Measurements from ENCODE around the gene GULP1.

The GULP1 gene

GRCh38 chr2:188610827-188611226 lies 319.2 kb downstream of the GULP1 start:
- Histone ChIP-seq H3K36me3 (ENCODE audit: control insufficient read depth in 5 of 5, insufficient read depth in 5 of 5, low read length in 5 of 5) (no peaks in the 10 kb centered on the region), H3K9me3 (ENCODE audit: control insufficient read depth in 5 of 5, low read length in 5 of 5) (peaks cover 0 to 3% (median 0%) of the 10 kb centered on the region in 5 donors), H3K4me1 (ENCODE audit: control insufficient read depth in 5 of 5, insufficient read depth in 5 of 5, low read length in 5 of 5) (peaks cover 2 to 22% (median 12%) of the 10 kb centered on the region in 5 donors), H3K27me3 (ENCODE audit: control insufficient read depth in 5 of 5, insufficient read depth in 4 of 5, low read length in 5 of 5) (no peaks in the 10 kb centered on the region), H3K27ac (ENCODE audit: low read depth, low read length) (peak overlapping the region; percentile 74), H3K4me3 (ENCODE audit: low read depth in 1 of 5, low read length in 5 of 5) (no peak overlapping the region), H3K9ac (ENCODE audit: low read length in 5 of 5) (no peak overlapping the region)

GRCh38 chr2:188619146-188619545 lies 327.5 kb downstream of the GULP1 start:
- H3K27me3 ChIP-seq (ENCODE audit: control insufficient read depth in 5 of 5, insufficient read depth in 4 of 5, low read length in 5 of 5), result no peaks in the 10 kb centered on the region
- no peak overlapping the region for H3K4me3 ChIP-seq (ENCODE audit: low read depth in 1 of 5, low read length in 5 of 5)
- H3K9me3 ChIP-seq (ENCODE audit: control insufficient read depth in 5 of 5, low read length in 5 of 5), result peaks cover 0 to 11% (median 0%) of the 10 kb centered on the region in 5 donors
- H3K27ac ChIP-seq (ENCODE audit: low read depth, low read length), result no peak overlapping the region
- H3K9ac ChIP-seq (ENCODE audit: low read length in 5 of 5), result no peak overlapping the region
- no peaks in the 10 kb centered on the region for H3K4me1 ChIP-seq (ENCODE audit: control insufficient read depth in 5 of 5, insufficient read depth in 5 of 5, low read length in 5 of 5)
- no peaks in the 10 kb centered on the region for H3K36me3 ChIP-seq (ENCODE audit: control insufficient read depth in 5 of 5, insufficient read depth in 5 of 5, low read length in 5 of 5)

DNA sequence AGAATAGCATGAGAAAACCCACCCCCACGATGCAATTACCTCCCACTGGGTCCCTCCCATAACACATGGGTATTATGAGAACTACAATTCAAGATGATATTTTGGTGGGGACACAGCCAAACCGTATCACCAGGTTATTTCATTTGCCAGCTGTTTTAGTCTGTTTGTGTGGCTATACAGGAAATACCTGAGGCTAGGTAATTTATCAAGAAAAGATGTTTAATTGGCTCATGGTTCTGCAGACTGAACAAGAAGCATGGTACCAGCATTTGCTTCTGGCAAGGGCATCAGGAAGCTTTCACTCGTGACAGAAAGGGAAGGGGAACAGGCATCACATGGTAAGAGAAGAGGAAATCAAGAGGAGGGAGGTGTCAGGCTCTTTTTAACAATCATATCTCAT lies 329.2 kb downstream of the GULP1 start:
- Histone ChIP-seq H3K36me3 (ENCODE audit: control insufficient read depth in 5 of 5, insufficient read depth in 5 of 5, low read length in 5 of 5) (no peaks in the 10 kb centered on the region), H3K27ac (ENCODE audit: low read depth, low read length) (no peak overlapping the region), H3K27me3 (ENCODE audit: control insufficient read depth in 5 of 5, insufficient read depth in 4 of 5, low read length in 5 of 5) (no peaks in the 10 kb centered on the region), H3K9me3 (ENCODE audit: control insufficient read depth in 5 of 5, low read length in 5 of 5) (peaks cover 0 to 11% (median 0%) of the 10 kb centered on the region in 5 donors), H3K4me3 (ENCODE audit: low read depth in 1 of 5, low read length in 5 of 5) (no peak overlapping the region), H3K4me1 (ENCODE audit: control insufficient read depth in 5 of 5, insufficient read depth in 5 of 5, low read length in 5 of 5) (no peaks in the 10 kb centered on the region), H3K9ac (ENCODE audit: low read length in 5 of 5) (no peak overlapping the region)

DNA sequence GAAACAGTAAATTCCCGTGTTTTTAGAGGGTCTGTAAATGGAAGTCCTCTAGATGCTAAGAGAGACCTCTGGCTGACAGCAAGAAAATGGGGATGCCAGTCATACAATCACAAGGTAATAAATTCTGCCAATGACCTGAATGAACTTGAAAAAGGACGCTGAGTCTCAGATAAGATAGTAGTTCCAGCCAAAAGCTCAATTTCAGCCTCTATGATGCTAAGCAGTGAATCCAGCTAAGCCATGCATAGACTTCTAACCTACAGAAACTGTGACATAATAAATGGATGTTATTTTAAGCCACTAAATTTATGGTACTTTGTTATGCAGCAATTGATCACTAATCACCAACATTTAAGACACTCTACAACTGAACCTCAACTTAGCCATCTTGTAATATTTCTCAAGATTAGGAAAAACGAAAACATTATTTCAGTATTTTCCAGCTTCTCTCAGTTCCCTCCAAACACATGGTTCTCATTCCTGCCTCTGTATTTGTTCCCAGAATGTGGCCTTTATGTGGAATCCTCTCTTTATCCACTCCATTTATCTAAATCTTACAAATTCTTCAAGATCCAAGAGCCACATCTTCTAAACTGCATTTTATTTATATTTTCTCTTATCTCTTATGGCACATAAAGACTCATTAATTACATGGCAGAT lies 331.1 kb downstream of the GULP1 start:
- H3K27me3 ChIP-seq (ENCODE audit: control insufficient read depth in 5 of 5, insufficient read depth in 4 of 5, low read length in 5 of 5), result no peaks in the 10 kb centered on the region
- no peak overlapping the region for H3K9ac ChIP-seq (ENCODE audit: low read length in 5 of 5)
- H3K36me3 ChIP-seq (ENCODE audit: control insufficient read depth in 5 of 5, insufficient read depth in 5 of 5, low read length in 5 of 5), result no peaks in the 10 kb centered on the region
- peaks cover 0 to 8% (median 0%) of the 10 kb centered on the region in 5 donors for H3K9me3 ChIP-seq (ENCODE audit: control insufficient read depth in 5 of 5, low read length in 5 of 5)
- H3K4me1 ChIP-seq (ENCODE audit: control insufficient read depth in 5 of 5, insufficient read depth in 5 of 5, low read length in 5 of 5), result peaks cover 0 to 5% (median 0%) of the 10 kb centered on the region in 5 donors
- no peak overlapping the region for H3K27ac ChIP-seq (ENCODE audit: low read depth, low read length)
- H3K4me3 ChIP-seq (ENCODE audit: low read depth in 1 of 5, low read length in 5 of 5), result no peak overlapping the region

DNA sequence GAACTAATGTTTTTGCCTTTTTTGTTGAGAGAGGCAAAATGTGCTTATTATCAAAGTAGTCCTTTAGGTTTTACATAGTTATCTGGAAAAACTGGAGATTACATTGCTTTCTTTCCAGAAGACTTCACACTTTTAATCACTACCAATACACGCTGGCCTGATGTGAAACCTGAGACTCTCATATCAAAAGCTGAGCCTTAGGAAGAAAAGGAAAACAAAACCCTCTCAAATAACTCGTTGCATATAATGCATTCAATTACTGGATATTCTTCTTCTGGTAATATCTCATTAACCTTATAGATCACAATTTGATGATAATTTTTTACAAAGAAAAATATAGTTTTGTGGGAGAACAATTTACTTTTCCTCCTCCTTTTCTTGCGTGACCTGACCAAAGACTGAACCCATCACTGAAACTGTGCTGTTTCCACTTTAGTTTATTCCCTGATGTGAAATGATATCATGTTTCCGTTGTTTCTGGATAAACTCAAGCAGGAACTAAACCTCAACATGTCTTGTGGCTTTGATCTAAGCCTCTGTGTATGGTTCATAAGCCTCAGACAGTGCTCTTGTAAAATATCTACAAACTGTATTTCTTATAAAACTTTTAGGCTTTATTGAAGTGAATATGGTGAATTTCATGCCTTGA lies 332.4 kb downstream of the GULP1 start:
- H3K9ac ChIP-seq (ENCODE audit: low read length in 5 of 5), result no peak overlapping the region
- H3K9me3 ChIP-seq (ENCODE audit: control insufficient read depth in 5 of 5, low read length in 5 of 5), result peaks cover 0 to 6% (median 0%) of the 10 kb centered on the region in 5 donors
- no peaks in the 10 kb centered on the region for H3K36me3 ChIP-seq (ENCODE audit: control insufficient read depth in 5 of 5, insufficient read depth in 5 of 5, low read length in 5 of 5)
- no peak overlapping the region for H3K4me3 ChIP-seq (ENCODE audit: low read depth in 1 of 5, low read length in 5 of 5)
- H3K27ac ChIP-seq (ENCODE audit: low read depth, low read length), result no peak overlapping the region
- peaks cover 0 to 5% (median under 1%) of the 10 kb centered on the region in 5 donors for H3K4me1 ChIP-seq (ENCODE audit: control insufficient read depth in 5 of 5, insufficient read depth in 5 of 5, low read length in 5 of 5)
- no peaks in the 10 kb centered on the region for H3K27me3 ChIP-seq (ENCODE audit: control insufficient read depth in 5 of 5, insufficient read depth in 4 of 5, low read length in 5 of 5)

- H3K9ac ChIP-seq (ENCODE audit: low read length in 5 of 5), result no peak overlapping the region
- H3K9me3 ChIP-seq (ENCODE audit: control insufficient read depth in 5 of 5, low read length in 5 of 5), result no peaks in the 10 kb centered on the region
- no peaks in the 10 kb centered on the region for H3K27me3 ChIP-seq (ENCODE audit: control insufficient read depth in 5 of 5, insufficient read depth in 4 of 5, low read length in 5 of 5)
- H3K4me3 ChIP-seq (ENCODE audit: low read depth in 1 of 5, low read length in 5 of 5), result no peak overlapping the region
- no peaks in the 10 kb centered on the region for H3K36me3 ChIP-seq (ENCODE audit: control insufficient read depth in 5 of 5, insufficient read depth in 5 of 5, low read length in 5 of 5)
- H3K27ac ChIP-seq (ENCODE audit: low read depth, low read length), result no peak overlapping the region
- peaks cover 7 to 20% (median 13%) of the 10 kb centered on the region in 5 donors for H3K4me1 ChIP-seq (ENCODE audit: control insufficient read depth in 5 of 5, insufficient read depth in 5 of 5, low read length in 5 of 5)
These were observed 335.8 kb downstream of the GULP1 start for GRCh38 chr2:188627471-188627870.

GRCh38 chr2:188628989-188629752 lies 337.5 kb downstream of the GULP1 start:
- no peaks in the 10 kb centered on the region for H3K36me3 ChIP-seq (ENCODE audit: control insufficient read depth in 5 of 5, insufficient read depth in 5 of 5, low read length in 5 of 5)
- no peaks in the 10 kb centered on the region for H3K27me3 ChIP-seq (ENCODE audit: control insufficient read depth in 5 of 5, insufficient read depth in 4 of 5, low read length in 5 of 5)
- peak overlapping the region; percentile 76 for H3K27ac ChIP-seq (ENCODE audit: low read depth, low read length)
- no peak overlapping the region for H3K4me3 ChIP-seq (ENCODE audit: low read depth in 1 of 5, low read length in 5 of 5)
- H3K9me3 ChIP-seq (ENCODE audit: control insufficient read depth in 5 of 5, low read length in 5 of 5), result no peaks in the 10 kb centered on the region
- no peak overlapping the region for H3K9ac ChIP-seq (ENCODE audit: low read length in 5 of 5)
- peaks cover 7 to 20% (median 13%) of the 10 kb centered on the region in 5 donors for H3K4me1 ChIP-seq (ENCODE audit: control insufficient read depth in 5 of 5, insufficient read depth in 5 of 5, low read length in 5 of 5)

GRCh38 chr2:188629753-188630527 lies 338.3 kb downstream of the GULP1 start:
- Histone ChIP-seq H3K9me3 (ENCODE audit: control insufficient read depth in 5 of 5, low read length in 5 of 5) (no peaks in the 10 kb centered on the region), H3K36me3 (ENCODE audit: control insufficient read depth in 5 of 5, insufficient read depth in 5 of 5, low read length in 5 of 5) (no peaks in the 10 kb centered on the region), H3K9ac (ENCODE audit: low read length in 5 of 5) (no peak overlapping the region), H3K27ac (ENCODE audit: low read depth, low read length) (peak overlapping the region; percentile 76), H3K4me1 (ENCODE audit: control insufficient read depth in 5 of 5, insufficient read depth in 5 of 5, low read length in 5 of 5) (peaks cover 7 to 20% (median 13%) of the 10 kb centered on the region in 5 donors), H3K27me3 (ENCODE audit: control insufficient read depth in 5 of 5, insufficient read depth in 4 of 5, low read length in 5 of 5) (no peaks in the 10 kb centered on the region), H3K4me3 (ENCODE audit: low read depth in 1 of 5, low read length in 5 of 5) (peak overlapping the region in 1 of 5 donors; percentile 6)

DNA sequence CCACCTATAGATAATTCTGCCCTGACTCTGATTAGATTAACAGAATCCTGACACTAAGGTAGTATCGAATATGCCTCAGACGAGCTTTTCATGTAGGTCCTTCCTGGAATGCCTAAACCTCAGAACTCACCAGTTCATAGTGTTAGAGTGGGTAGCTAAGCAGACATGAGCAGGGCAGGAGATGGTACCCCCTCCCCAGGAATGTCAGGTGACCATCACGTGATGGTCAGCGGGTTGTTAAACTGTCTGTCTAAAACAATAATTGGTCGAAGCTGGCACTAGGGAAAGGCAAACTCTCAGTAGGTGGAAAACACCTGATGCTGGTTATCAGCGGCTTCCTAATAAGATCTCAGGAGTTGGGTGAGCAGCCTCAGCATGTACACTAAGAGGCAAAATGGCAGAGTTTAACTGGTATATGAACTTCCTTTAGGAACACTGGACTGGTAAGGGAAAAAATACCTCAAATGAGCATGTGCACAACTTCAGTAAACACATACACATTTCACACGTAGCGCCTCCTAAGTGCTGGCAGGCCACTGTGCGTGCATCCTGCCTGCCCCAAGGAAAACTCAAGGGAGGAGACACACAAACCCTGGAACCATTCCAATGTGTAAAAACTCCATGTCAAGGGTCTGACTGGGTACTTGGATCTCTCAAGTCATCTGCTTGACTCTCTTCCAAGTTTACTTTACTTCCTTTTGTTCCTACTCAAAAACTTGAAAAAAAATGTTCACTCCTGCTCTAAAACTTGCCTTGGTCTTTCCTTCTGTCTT lies 339.5 kb downstream of the GULP1 start:
- H3K27ac ChIP-seq (ENCODE audit: low read depth, low read length), result no peak overlapping the region
- H3K36me3 ChIP-seq (ENCODE audit: control insufficient read depth in 5 of 5, insufficient read depth in 5 of 5, low read length in 5 of 5), result no peaks in the 10 kb centered on the region
- no peak overlapping the region for H3K9ac ChIP-seq (ENCODE audit: low read length in 5 of 5)
- H3K4me3 ChIP-seq (ENCODE audit: low read depth in 1 of 5, low read length in 5 of 5), result no peak overlapping the region
- H3K9me3 ChIP-seq (ENCODE audit: control insufficient read depth in 5 of 5, low read length in 5 of 5), result no peaks in the 10 kb centered on the region
- H3K27me3 ChIP-seq (ENCODE audit: control insufficient read depth in 5 of 5, insufficient read depth in 4 of 5, low read length in 5 of 5), result no peaks in the 10 kb centered on the region
- H3K4me1 ChIP-seq (ENCODE audit: control insufficient read depth in 5 of 5, insufficient read depth in 5 of 5, low read length in 5 of 5), result peaks cover 7 to 20% (median 13%) of the 10 kb centered on the region in 5 donors
